ENCODE measurements around the gene INHA.
A peak's percentile ranks its signal among the peaks of the same experiment; 100 is the strongest.

INHA gene

GRCh38 chr2:219536967-219537366 is 35.1 kb upstream of the INHA start:
- DNase-seq: no peak
- TF ChIP-seq POLR2A (IDR thresholded peaks at IDR 0.05; ENCODE audit: low read length) (no peak), GATA1 (IDR thresholded peaks at IDR 0.05; ENCODE audit: low read depth, low read length) (no peak)

GRCh38 chr2:219537657-219538488 is 34.2 kb upstream of the INHA start:
- TF ChIP-seq GATA1 (IDR thresholded peaks at IDR 0.05; ENCODE audit: low read depth, low read length): no peak
- TF ChIP-seq POLR2A (IDR thresholded peaks at IDR 0.05; ENCODE audit: low read length): no peak
- no peak for DNase-seq

GRCh38 chr2:219538504-219538951 is 33.6 kb upstream of the INHA start:
- no peak for DNase-seq
- no peak for TF ChIP-seq POLR2A (IDR thresholded peaks at IDR 0.05; ENCODE audit: low read length)
- no peak for TF ChIP-seq GATA1 (IDR thresholded peaks at IDR 0.05; ENCODE audit: low read depth, low read length)

- TF ChIP-seq POLR2A (IDR thresholded peaks at IDR 0.05; ENCODE audit: low read length): no peak
- no peak for TF ChIP-seq GATA1 (IDR thresholded peaks at IDR 0.05; ENCODE audit: low read depth, low read length)
- DNase-seq: no peak
Measured at GRCh38 chr2:219538956-219539788, 32.9 kb upstream of the INHA start.

GRCh38 chr2:219539926-219540678 is 32.0 kb upstream of the INHA start:
- TF ChIP-seq POLR2A (IDR thresholded peaks at IDR 0.05; ENCODE audit: low read length): no peak
- TF ChIP-seq GATA1 (IDR thresholded peaks at IDR 0.05; ENCODE audit: low read depth, low read length): no peak
- no peak for DNase-seq

- DNase-seq: no peak
- no peak for TF ChIP-seq GATA1 (IDR thresholded peaks at IDR 0.05; ENCODE audit: low read depth, low read length)
- TF ChIP-seq POLR2A (IDR thresholded peaks at IDR 0.05; ENCODE audit: low read length): no peak
Measured at GRCh38 chr2:219540784-219541504, 31.2 kb upstream of the INHA start.

GRCh38 chr2:219541611-219542180 is 30.4 kb upstream of the INHA start:
- TF ChIP-seq POLR2A (IDR thresholded peaks at IDR 0.05; ENCODE audit: low read length) (no peak), GATA1 (IDR thresholded peaks at IDR 0.05; ENCODE audit: low read depth, low read length) (no peak)
- DNase-seq: peak; percentile 86 to 92

GRCh38 chr2:219542931-219543595 is 29.0 kb upstream of the INHA start:
- TF ChIP-seq GATA1 (IDR thresholded peaks at IDR 0.05; ENCODE audit: low read depth, low read length): no peak
- no peak for TF ChIP-seq POLR2A (IDR thresholded peaks at IDR 0.05; ENCODE audit: low read length)
- peak in 1 of 2 experiments; percentile 54 for DNase-seq

- TF ChIP-seq POLR2A (IDR thresholded peaks at IDR 0.05; ENCODE audit: low read length) (no peak), GATA1 (IDR thresholded peaks at IDR 0.05; ENCODE audit: low read depth, low read length) (no peak)
Measured at GRCh38 chr2:219543596-219544358, 28.3 kb upstream of the INHA start, which contains the start of the genes CHPF and TMEM198. CHPF (minus strand) TSS chr2:219543809; CDS start chr2:219543538, 271 bp downstream. TMEM198 (plus strand) TSS chr2:219544028; CDS start chr2:219544728, 700 bp downstream.

GRCh38 chr2:219544567-219544966 is 27.5 kb upstream of the INHA start:
- no peak for TF ChIP-seq GATA1 (IDR thresholded peaks at IDR 0.05; ENCODE audit: low read depth, low read length)
- TF ChIP-seq POLR2A (IDR thresholded peaks at IDR 0.05; ENCODE audit: low read length): no peak
- no peak for DNase-seq

More at GRCh38 chr2:219543596-219544358, 28.3 kb upstream of the INHA start, which contains the start of the genes CHPF and TMEM198:
- DNase-seq: peak; percentile 93 to 94

GRCh38 chr2:219545295-219545942 is 26.7 kb upstream of the INHA start:
- TF ChIP-seq GATA1 (IDR thresholded peaks at IDR 0.05; ENCODE audit: low read depth, low read length): no peak
- TF ChIP-seq POLR2A (IDR thresholded peaks at IDR 0.05; ENCODE audit: low read length): no peak
- DNase-seq: no peak
